ENCODE results near the gene OCSTAMP.

The OCSTAMP gene

GRCh38 chr20:46551522-46552381, 1.3 kb upstream of the OCSTAMP start:
- peak; percentile 4 for DNase-seq

GRCh38 chr20:46549188-46549972, 1.1 kb downstream of the OCSTAMP start:
- peak; percentile 13 for DNase-seq

GRCh38 chr20:46548688-46549087, 1.8 kb downstream of the OCSTAMP start:
- no peak for DNase-seq

- DNase-seq, result no peak
Observed at GRCh38 chr20:46547995-46548394, 2.5 kb downstream of the OCSTAMP start.

GRCh38 chr20:46546936-46547335, 3.5 kb downstream of the OCSTAMP start:
- DNase-seq, result no peak

GRCh38 chr20:46546298-46546697, 4.2 kb downstream of the OCSTAMP start:
- peak; percentile 11 for DNase-seq

- DNase-seq, result no peak
Observed at GRCh38 chr20:46545827-46546138, 4.7 kb downstream of the OCSTAMP start.

- DNase-seq, result peak; percentile 26
Observed at GRCh38 chr20:46545077-46545826, 5.2 kb downstream of the OCSTAMP start.

GRCh38 chr20:46544576-46544975, 5.9 kb downstream of the OCSTAMP start:
- DNase-seq, result peak; percentile 26

GRCh38 chr20:46543959-46544358, 6.5 kb downstream of the OCSTAMP start:
- DNase-seq, result no peak

GRCh38 chr20:46543033-46543432, 7.4 kb downstream of the OCSTAMP start:
- no peak for DNase-seq

- no peak for DNase-seq
Observed at GRCh38 chr20:46541229-46541935, 9.1 kb downstream of the OCSTAMP start.

- no peak for DNase-seq
Observed at GRCh38 chr20:46539113-46539512, 11.3 kb downstream of the OCSTAMP start.

GRCh38 chr20:46530640-46531039, 19.8 kb downstream of the OCSTAMP start:
- DNase-seq, result no peak

GRCh38 chr20:46523696-46524328, 26.6 kb downstream of the OCSTAMP start:
- peak; percentile 46 for DNase-seq

- no peak for DNase-seq
Observed at GRCh38 chr20:46523108-46523507, 27.3 kb downstream of the OCSTAMP start.

- peak; percentile 75 for DNase-seq
Observed at GRCh38 chr20:46520976-46521579, 29.4 kb downstream of the OCSTAMP start.

- no peak for DNase-seq
Observed at GRCh38 chr20:46520540-46520939, 29.9 kb downstream of the OCSTAMP start.

GRCh38 chr20:46519471-46520068, 30.9 kb downstream of the OCSTAMP start:
- DNase-seq, result no peak

GRCh38 chr20:46512943-46513844, 37.3 kb downstream of the OCSTAMP start, which contains the start of gene ZNF334:
Gene ZNF334, minus strand, starts transcription at chr20:46513559. Its CDS starts 1,457 bp downstream, at chr20:46512102.
- peak; percentile 88 for DNase-seq
